GM18870 (cell line): ENCODE measurements around the gene SLC16A3.
A peak's percentile ranks its signal among the peaks of the same experiment; 100 is the strongest.
"Not testable (repeated sequence)": the region's sequence is repeated elsewhere in the genome, so short reads cannot be mapped to it uniquely, and the experiment has no call there.

Experiments used
- ATAC-seq: cut with Tn5 transposase; IDR thresholded peaks from one replicate; pipeline ENCODE4 v1.9.1; 2021; ENCODE audit warnings: moderate library complexity; ENCODE audit not compliant: unreplicated experiment

Gene SLC16A3

GRCh38 chr17:82203920-82204319 lies 24.9 kb upstream of the SLC16A3 start:
- ATAC-seq: no peak

DNA sequence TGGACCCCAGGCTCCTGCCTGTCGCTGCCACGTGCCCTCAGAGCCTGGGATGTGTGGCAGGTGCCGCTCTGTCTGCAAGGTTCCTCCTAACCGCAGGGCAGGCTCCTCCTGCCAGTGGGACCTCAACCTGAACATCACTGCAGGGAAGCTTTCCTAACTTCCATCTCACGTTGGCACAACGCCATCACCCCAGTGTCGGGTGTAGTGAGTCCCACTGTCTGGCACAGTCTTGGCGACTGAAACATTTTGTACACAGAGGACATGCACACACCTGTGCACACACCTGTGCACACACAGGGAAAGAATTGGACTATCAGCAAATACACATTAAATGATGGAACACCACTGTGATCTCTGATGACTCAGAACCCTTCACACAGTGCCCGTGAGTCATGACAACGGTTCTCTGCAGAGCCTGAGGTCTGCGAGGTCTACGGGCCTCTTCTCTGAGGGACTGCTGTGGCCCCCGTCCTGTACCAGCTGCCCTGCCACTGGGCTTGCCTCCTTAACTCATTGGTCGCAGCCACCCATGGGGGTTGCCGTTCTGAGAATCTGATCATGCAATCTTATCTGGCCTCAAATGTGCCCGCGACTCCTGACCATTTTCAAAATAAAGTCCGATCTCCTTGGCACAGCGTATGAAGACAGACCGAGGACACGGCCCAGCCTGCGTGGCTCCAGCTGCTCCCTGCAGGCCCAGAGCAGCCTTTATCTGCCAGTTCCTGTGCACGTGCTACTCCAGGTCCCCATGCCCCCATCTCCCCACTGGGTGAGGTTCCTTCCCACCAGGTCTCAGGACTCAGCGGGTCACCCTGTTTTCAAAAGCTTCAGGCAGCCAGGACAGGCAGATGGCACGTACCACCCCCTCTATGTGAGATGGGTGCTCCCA lies 23.8 kb upstream of the SLC16A3 start:
- no peak for ATAC-seq

- ATAC-seq: peak; percentile 50
Measured at GRCh38 chr17:82205720-82206508, 22.9 kb upstream of the SLC16A3 start.

- not testable (repeated sequence) for ATAC-seq
Measured at GRCh38 chr17:82210655-82211054, 18.2 kb upstream of the SLC16A3 start.

DNA sequence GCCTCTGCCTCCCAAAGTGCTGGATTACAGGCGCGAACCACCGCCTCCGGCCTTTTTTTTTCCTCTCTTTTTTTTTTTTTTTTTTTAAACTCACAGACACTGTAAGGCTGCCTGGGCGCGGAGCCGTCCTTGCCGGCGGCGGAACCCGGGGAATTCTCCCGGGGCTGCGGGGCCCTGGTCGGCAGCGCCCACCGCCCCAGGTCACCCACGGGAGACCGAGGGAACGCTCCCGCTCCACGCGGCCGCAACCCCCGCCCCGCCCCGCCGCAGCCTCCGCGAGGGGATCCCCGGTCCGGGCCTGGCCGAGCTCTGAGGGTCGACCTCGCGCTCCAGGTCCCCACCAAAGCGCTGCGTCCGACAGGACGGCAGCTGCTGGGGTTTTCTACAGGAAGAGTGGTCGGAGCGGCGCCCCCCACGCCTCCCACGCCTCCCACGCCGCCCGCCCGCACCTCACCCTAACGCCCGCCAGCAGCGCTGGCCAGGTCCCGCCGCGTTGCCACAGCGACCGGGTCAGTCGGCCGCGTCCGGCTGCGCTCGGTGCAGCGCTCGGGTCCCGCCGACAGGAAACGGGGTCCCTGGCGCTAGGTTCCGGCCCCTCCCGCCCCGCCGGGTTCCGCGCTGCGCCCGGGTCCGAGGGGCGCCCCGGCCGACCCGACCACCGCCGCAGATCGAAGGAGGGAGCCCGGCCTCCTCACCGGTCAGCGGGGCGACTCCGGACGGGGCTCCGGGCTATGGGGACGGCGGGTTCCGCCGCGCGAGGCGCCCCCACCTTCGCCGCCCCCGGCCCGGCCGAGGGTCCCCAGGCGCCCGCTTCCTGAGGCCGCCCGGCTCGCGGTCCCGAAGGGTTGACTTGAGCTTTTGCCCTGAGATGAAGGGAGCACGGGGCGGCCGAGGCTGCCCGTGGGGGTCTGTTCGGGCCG lies 16.3 kb upstream of the SLC16A3 start, which contains the start of gene CCDC57:
CCDC57 (minus strand) TSS at position 512 of the 920 bp plus-strand sequence. CDS start 10,898 bp downstream, outside the sequence.
- no peak for ATAC-seq

GRCh38 chr17:82213251-82214011 lies 15.4 kb upstream of the SLC16A3 start:
- ATAC-seq: no peak

DNA sequence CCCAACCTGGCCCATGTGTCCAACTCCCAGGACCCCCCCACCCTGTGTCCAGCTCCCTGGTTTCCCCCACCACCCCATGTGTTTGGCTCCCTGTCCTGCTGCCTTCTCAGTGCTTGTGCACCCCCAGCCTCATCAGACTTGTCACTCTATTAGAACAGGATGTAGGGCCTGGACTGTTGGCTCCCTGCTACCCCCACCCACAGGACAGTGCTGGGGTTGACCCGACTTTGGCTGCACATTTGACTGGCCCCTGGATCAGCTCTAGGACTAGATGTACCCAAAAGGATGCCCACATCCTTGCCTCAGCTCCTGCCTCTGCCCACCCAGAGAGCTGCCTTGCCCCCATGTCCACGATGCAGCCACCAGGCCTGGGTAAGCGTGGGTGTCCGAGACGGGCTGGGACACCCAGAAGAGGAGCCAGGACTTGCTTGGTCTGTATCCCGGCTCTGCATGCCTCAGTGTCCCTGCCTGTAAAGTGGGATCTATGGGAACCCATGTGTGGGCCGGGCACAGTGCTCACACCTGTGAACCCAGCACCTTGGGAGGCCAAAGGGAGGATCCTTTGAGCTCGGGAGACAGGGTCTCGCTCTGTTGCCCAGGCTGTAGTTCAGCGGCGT lies 14.7 kb upstream of the SLC16A3 start:
- no peak for ATAC-seq

DNA sequence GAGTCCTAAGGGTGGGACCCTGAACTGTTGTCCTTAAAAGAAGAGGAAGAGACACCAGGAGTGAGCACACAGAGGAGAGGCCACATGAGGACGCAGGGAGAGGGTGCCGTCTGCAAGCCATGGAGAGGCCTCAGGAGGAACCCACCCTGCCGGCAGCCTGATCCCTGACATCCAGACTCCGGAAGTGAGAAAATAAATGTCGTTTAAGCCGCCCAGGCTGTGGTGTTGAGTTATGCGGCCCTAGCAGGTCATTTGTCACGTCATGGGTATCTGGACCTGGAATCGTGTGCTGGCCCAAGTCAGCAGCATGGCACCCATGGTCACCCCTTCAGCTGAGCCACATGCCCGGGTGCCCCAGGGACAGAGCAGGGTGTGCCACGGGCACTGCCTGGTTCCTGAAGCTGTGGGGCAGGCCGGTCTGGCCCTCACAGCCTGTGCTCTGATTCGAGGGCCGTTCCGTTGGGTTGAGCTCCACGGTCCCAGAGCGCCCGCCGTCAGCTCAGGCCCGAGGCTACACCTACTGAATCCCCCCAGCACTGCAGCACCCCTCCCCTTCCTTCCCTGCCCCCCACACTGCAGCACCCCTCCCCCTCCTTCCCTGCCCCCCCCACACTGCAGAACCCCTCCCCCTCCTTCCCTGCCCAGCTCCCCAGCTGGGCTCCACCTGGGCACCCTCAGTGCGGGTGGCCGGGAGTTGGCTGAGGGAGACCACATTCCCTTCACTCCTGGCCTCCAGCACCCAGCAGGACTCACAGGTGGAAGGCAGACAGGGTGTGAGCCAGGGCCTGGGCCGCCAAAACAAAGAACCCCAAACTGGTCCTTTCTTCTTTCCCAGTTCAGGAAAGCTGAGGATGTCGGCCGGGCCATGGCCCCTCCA lies 13.5 kb upstream of the SLC16A3 start:
- no peak for ATAC-seq

GRCh38 chr17:82215972-82216300 lies 12.9 kb upstream of the SLC16A3 start:
- no peak for ATAC-seq

DNA sequence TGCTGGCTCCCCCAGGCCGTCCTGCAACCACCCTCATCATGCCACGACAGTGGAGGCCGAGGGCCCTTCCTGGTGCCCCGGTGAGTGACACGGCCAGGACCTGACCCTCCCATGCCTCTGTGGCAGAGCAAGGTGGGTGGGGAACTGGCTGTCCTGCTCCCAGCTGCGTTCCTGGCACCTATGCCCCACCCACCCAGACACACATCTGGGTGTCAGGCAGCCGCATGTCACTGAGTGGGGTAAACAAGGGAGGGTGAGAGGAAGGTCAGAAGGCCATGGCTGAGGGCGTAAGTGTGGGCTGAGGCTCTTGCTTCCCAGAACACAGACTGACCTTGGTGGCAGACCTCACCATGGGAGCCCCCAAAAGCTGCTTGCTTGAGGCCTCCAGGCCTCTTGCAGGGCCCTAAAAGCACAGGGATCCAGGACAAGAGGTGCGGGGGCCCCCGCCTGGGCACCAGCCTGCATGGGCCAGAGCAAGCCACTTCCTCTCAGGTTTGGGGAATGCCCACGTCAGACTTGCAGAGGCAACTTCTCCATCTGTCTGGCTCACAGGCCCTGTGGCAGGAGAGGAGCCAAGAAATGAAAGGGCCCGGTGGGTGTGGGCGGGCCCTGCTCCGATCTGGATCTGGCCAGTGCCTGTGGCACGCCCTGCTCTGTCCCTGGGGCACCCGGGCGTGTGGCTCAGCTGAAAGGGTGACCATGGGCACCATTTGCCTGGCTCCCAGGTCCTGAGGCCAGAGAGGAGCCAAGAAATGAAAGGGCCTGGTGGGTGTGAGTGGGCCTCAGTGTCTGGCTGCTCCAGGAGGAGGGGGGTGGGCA lies 12.3 kb upstream of the SLC16A3 start:
- peak; percentile 40 for ATAC-seq

GRCh38 chr17:82217120-82217529 lies 11.7 kb upstream of the SLC16A3 start:
- no peak for ATAC-seq

- ATAC-seq: no peak
Measured at GRCh38 chr17:82217530-82218204, 11.2 kb upstream of the SLC16A3 start.

GRCh38 chr17:82218349-82219075 lies 10.3 kb upstream of the SLC16A3 start:
- no peak for ATAC-seq

- no peak for ATAC-seq
Measured at GRCh38 chr17:82219083-82219482, 9.8 kb upstream of the SLC16A3 start.

DNA sequence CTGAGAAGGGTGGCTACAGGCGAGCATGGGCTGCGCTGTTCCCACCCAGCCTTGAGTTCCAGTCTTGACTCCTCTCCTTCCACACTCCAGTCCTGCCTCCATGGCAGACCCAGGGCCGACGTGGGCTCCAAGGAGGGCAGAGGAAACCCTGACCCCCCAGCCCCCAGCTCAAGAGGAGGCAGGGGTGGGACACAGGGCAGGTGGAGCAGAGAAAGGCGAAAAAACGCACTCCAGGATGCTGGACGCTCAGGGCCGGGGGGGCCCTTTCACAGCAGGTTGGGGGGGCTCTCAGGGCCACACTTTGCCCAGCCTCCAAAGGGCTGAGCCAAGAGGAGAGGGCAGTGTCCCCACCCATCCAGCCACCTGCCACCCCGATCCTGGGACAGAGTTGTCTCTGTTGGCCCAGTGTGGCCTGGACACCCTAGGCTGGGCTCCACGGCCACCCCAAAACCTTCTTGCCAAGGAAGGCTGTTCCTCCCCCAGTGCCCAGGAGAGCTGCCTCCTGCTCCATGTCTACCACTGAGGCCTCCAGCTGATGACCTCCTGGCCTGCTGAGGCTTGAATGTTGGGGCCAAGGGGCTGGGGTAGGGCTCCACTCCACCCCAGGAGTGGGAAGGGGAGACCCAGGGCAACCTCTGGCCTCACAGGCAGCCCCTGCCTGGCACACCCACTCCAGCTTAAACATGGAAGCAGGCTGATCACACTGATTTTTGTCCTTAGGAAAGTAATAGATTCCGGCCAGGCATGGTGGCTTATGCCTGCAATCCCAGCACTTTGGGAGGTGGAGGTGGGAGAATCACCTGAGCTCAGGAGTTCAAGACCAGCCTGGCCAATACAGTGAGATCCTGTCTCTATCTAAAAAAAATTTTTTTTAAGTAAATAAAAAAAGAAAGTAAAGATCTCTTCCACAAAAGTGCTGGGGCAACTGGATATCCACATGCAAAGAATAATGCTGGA lies 8.8 kb upstream of the SLC16A3 start:
- ATAC-seq: no peak
